ENCODE data around the gene PDE4B.

Gene PDE4B

GRCh38 chr1:66012106-66012784, 219.6 kb downstream of the PDE4B start:
- no peak overlapping the region for H3K4me3 ChIP-seq (ENCODE audit: low read length)
- DNase-seq (ENCODE audit: low read depth) = peak; percentile 32
- TF ChIP-seq, protein P1, sequence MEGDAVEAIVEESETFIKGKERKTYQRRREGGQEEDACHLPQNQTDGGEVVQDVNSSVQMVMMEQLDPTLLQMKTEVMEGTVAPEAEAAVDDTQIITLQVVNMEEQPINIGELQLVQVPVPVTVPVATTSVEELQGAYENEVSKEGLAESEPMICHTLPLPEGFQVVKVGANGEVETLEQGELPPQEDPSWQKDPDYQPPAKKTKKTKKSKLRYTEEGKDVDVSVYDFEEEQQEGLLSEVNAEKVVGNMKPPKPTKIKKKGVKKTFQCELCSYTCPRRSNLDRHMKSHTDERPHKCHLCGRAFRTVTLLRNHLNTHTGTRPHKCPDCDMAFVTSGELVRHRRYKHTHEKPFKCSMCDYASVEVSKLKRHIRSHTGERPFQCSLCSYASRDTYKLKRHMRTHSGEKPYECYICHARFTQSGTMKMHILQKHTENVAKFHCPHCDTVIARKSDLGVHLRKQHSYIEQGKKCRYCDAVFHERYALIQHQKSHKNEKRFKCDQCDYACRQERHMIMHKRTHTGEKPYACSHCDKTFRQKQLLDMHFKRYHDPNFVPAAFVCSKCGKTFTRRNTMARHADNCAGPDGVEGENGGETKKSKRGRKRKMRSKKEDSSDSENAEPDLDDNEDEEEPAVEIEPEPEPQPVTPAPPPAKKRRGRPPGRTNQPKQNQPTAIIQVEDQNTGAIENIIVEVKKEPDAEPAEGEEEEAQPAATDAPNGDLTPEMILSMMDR (conservative IDR thresholded peaks at IDR 0.05; ENCODE audit: low read length) = no peak

DNA sequence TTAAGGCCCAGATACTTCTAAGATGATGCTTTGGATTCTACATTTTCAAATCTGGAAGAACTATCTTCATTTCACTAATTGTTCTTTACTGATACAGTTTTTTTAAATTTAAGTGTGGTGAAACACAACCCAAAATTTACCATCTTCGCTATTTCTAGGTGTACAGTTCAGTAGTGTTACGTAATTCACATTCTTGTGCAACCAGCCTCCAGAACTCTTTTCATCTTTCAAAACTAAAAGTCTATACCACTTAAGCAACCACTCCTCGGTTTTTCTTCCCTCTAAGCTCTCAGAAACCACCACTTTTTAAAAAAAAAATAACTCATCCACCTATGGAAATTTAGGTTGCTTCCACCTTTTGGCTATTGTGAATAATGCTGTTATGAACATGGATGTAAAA, 220.7 kb downstream of the PDE4B start:
- no peak for DNase-seq (ENCODE audit: low read depth)
- TF ChIP-seq, protein P1 (conservative IDR thresholded peaks at IDR 0.05; ENCODE audit: low read length) = no peak

DNA sequence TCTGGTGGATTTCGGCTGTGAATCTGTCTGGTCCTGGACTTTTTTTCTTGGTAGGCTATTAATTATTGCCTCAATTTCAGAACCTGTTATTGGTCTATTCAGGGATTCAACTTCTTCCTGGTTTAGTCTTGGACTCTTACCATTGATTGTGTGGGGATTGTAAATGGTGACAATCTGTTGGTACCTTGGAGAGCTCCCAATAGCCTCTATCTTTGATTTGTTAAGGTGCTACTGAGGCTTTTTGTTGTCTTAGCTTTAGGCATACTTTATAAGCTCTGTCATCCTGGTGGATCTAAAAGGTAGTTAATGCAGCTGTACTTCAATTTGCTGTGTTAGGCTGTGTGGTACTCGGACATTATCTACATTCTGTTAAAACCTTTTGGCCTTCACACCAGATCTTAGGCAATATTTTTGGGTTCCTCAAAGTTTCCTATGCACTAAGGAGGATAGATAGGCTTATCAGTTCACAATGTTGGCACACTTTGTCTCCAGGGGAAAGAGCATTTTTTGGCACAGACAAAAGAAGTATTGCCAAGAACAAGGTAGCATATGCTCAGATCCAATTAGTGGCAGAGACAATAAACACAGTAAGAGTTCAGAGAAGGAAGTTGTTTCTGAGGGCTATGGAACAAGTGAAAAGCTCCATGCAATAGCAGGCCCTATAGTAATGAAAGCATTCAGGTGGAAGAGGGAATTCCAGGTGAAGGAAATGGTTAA, 230.4 kb downstream of the PDE4B start:
- TF ChIP-seq, protein P1 (conservative IDR thresholded peaks at IDR 0.05; ENCODE audit: low read length) = no peak
- no peak overlapping the region for H3K4me3 ChIP-seq (ENCODE audit: low read length)
- DNase-seq (ENCODE audit: low read depth) = peak; percentile 10

More for the DNA sequence above, 220.7 kb downstream of the PDE4B start:
- H3K4me3 ChIP-seq (ENCODE audit: low read length) = no peak overlapping the region

DNA sequence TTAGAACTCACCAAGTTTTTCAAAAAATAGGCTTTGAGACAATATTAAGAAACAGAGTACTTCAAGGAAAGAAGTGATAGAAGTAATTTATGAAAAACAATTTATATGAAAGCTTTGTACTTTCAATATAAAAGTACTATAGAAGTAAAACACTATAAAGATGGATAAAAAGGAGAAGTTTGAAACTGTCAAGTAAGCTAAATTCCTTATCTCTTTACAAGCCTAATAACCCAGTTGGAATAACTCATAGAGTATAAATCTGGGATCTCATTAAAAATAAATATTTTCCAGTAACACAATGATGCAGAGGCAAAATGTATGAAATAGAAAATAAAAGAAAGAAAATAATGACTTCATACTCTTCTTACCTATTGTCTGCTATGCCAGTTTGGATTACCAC, 232.5 kb downstream of the PDE4B start:
- TF ChIP-seq, protein P1 (conservative IDR thresholded peaks at IDR 0.05; ENCODE audit: low read length) = no peak
- H3K4me3 ChIP-seq (ENCODE audit: low read length) = no peak overlapping the region
- DNase-seq (ENCODE audit: low read depth) = no peak

GRCh38 chr1:66028035-66028434, 235.3 kb downstream of the PDE4B start:
- no peak for DNase-seq (ENCODE audit: low read depth)
- TF ChIP-seq, protein P1 (conservative IDR thresholded peaks at IDR 0.05; ENCODE audit: low read length) = no peak
- no peak overlapping the region for H3K4me3 ChIP-seq (ENCODE audit: low read length)

DNA sequence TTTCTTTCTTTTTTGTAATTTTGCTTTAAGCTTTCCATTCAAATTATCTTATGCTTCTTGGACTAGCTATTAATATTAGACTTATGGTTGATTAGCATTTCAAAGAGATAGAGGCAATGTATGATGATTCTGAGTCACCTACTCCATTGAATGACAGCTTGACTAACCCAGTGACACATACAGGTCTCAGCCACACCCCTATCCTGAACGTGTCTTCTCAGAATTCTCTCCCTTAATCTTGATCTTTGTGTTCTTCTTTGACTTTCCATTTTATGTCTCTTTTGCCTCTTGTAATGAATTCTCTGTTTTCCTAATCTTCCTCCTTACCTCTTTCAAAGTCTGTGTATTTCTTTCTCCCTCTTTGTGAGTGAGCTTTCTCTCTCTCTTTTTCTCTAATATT, 241.1 kb downstream of the PDE4B start:
- DNase-seq (ENCODE audit: low read depth) = no peak
- TF ChIP-seq, protein P1 (conservative IDR thresholded peaks at IDR 0.05; ENCODE audit: low read length) = no peak
- no peak overlapping the region for H3K4me3 ChIP-seq (ENCODE audit: low read length)
